Endothelial cell of umbilical vein (primary cell): ENCODE data around the gene BBLN. TPM values are rescaled to one million over a fixed set of nuclear protein-coding genes. Genes with fewer than 3 reads are reported as not detected.

Experiments
- BruUV-seq: library from RNA; stranded (reverse); fragments of 400-500 nt; replicated peaks from 2 replicates; lab custom pipeline; 2021; lab: Mats Ljungman, UMichigan
- CTCF ChIA-PET: fragments of 300-600, 350-600 bp; sonication (Branson Sonifier 250); formaldehyde crosslinking; loops from one replicate; lab custom pipeline; 2021; ENCODE audit warnings: antibody characterized with exemption, inconsistent platforms; lab: Charles Lee
- POLR2A ChIA-PET: fragments of 300-600, 350-600 bp; sonication (Branson Sonifier 250); formaldehyde crosslinking; loops from one replicate; lab custom pipeline; 2021; ENCODE audit warnings: antibody characterized with exemption, inconsistent platforms; lab: Charles Lee
- DNase-seq: peaks from one replicate; pipeline ENCODE4 v3.0.0-alpha.2; 2011; ENCODE audit warnings: low read depth, low spot score
- FAIRE-seq: peaks from 2 replicates; lab custom pipeline; 2011; peaks lifted over from hg19 to GRCh38; lab: Jason Lieb, UNC
- H2AFZ ChIP-seq: 2 replicates; pipeline ENCODE4 v1.6.0; 2012; ENCODE audit warnings: low read depth, low read length, control low read depth, inconsistent platforms
- H3K27ac ChIP-seq: 2 replicates; pipeline ENCODE4 v1.5.1; 2011; ENCODE audit warnings: low read depth, mild to moderate bottlenecking, control low read depth, low read length, moderate library complexity; ENCODE audit not compliant: insufficient read depth
- H3K27me3 ChIP-seq, 2 experiments: 2 replicates each; pipeline versions ENCODE4 v1.6.0 to v1.6.1; 2011; ENCODE audit warnings: low read length in 2 of 2, mixed read lengths in 1 of 2; ENCODE audit not compliant: control insufficient read depth in 2 of 2, insufficient read depth in 2 of 2
- H3K36me3 ChIP-seq, 2 experiments: 2 replicates in 1 of 2; 3 replicates in 1 of 2; pipeline ENCODE4 v1.5.1; 2011; ENCODE audit warnings: low read length in 2 of 2, mild to moderate bottlenecking in 1 of 2, moderate library complexity in 1 of 2; ENCODE audit not compliant: control insufficient read depth in 2 of 2, insufficient read depth in 2 of 2; ENCODE audit errors: extremely low read depth in 1 of 2
- H3K4me1 ChIP-seq: 3 replicates; pipeline ENCODE4 v1.5.1; 2011; ENCODE audit warnings: mild to moderate bottlenecking, low read length; ENCODE audit not compliant: control insufficient read depth, insufficient read depth; ENCODE audit errors: extremely low read depth
- H3K4me2 ChIP-seq: 2 replicates; pipeline ENCODE4 v1.6.1; 2011; ENCODE audit warnings: low read length, control low read depth, mixed read lengths; ENCODE audit not compliant: insufficient read depth
- H3K4me3 ChIP-seq, 3 experiments: fragments of 200-600 bp in 1 of 3; sonication (generic), shearing (Covaris generic) in 1 of 3; replicated peaks in 1 of 3; 2 replicates each; pipeline ENCODE4 v1.5.1; 2011 to 2016; ENCODE audit warnings: control low read depth in 3 of 3, low read length in 3 of 3, mild to moderate bottlenecking in 2 of 3, inconsistent platforms in 1 of 3, low read depth in 1 of 3, moderate library complexity in 1 of 3; ENCODE audit not compliant: insufficient read depth in 1 of 3
- H3K79me2 ChIP-seq: 2 replicates; pipeline ENCODE4 v1.6.0; 2012; ENCODE audit warnings: low read length, inconsistent platforms; ENCODE audit not compliant: control insufficient read depth, insufficient read depth
- H3K9ac ChIP-seq: replicated peaks from 2 replicates; pipeline ENCODE3; 2011; ENCODE audit warnings: low read length, control low read depth; ENCODE audit not compliant: insufficient read depth; ENCODE audit errors: extremely low read depth
- H3K9me1 ChIP-seq: replicated peaks from 3 replicates; pipeline ENCODE4 v1.6.0; 2011; ENCODE audit warnings: mild to moderate bottlenecking, low read length; ENCODE audit not compliant: control insufficient read depth, insufficient read depth; ENCODE audit errors: extremely low read depth
- H3K9me3 ChIP-seq: replicated peaks from 2 replicates; pipeline ENCODE4 v1.5.1; 2012; ENCODE audit warnings: low read length, inconsistent platforms; ENCODE audit not compliant: control insufficient read depth, insufficient read depth
- H4K20me1 ChIP-seq: replicated peaks from 2 replicates; pipeline ENCODE3; 2011; ENCODE audit warnings: mild to moderate bottlenecking, low read length; ENCODE audit not compliant: control insufficient read depth, insufficient read depth; ENCODE audit errors: extremely low read depth
- CTCF ChIP-seq, 2 donors: IDR thresholded peaks; 1 replicate in 1 of 2; 2 replicates in 1 of 2; pipeline ENCODE4 v1.5.1; 2011; ENCODE audit warnings: low read length in 2 of 2, mild to moderate bottlenecking in 2 of 2, moderate library complexity in 2 of 2, control low read depth in 1 of 2, inconsistent platforms in 1 of 2, low read depth in 1 of 2; ENCODE audit not compliant: insufficient read depth in 1 of 2; ENCODE audit errors: extremely low read depth in 1 of 2
- EZH2 ChIP-seq: IDR thresholded peaks from 2 replicates; pipeline ENCODE4 v1.6.1; 2012; ENCODE audit warnings: borderline replicate concordance, low read depth, mild to moderate bottlenecking, moderate library complexity, low read length, inconsistent platforms; ENCODE audit not compliant: severe bottlenecking
- FOS ChIP-seq: IDR thresholded peaks from 2 replicates; pipeline ENCODE4 v1.6.1; 2011; ENCODE audit warnings: mild to moderate bottlenecking, low read length, moderate library complexity, borderline replicate concordance; ENCODE audit not compliant: insufficient read depth
- GATA2 ChIP-seq: IDR thresholded peaks from 2 replicates; pipeline ENCODE4 v1.7.0; 2011; ENCODE audit warnings: low read depth, mild to moderate bottlenecking, moderate library complexity, mixed read lengths, low read length; ENCODE audit not compliant: insufficient read length, insufficient read depth
- JUN ChIP-seq: IDR thresholded peaks from 2 replicates; pipeline ENCODE4 v1.6.1; 2011; ENCODE audit warnings: borderline replicate concordance, low read depth; ENCODE audit not compliant: insufficient read length, insufficient read depth
- MAX ChIP-seq: IDR thresholded peaks from 2 replicates; pipeline ENCODE4 v1.6.1; 2011; ENCODE audit not compliant: insufficient read depth, insufficient read length
- MYC ChIP-seq: IDR thresholded peaks from one replicate; pipeline ENCODE4 v1.6.1; 2011; ENCODE audit warnings: mild to moderate bottlenecking, low read depth, low read length
- POLR2A ChIP-seq: IDR thresholded peaks from 2 replicates; pipeline ENCODE4 v1.6.1; 2012; ENCODE audit warnings: low read depth, mild to moderate bottlenecking, control low read depth, low read length
- POLR2AphosphoS5 ChIP-seq: IDR thresholded peaks from 2 replicates; pipeline ENCODE4 v1.6.1; 2012; ENCODE audit warnings: low read depth, mild to moderate bottlenecking, control low read depth, low read length, moderate library complexity; ENCODE audit not compliant: insufficient read depth
- dilution Hi-C: fragments of 300-500 bp; cut with MboI; formaldehyde crosslinking; loops from one replicate; pipeline ENCODE4 v1.15.0; 2019; ENCODE audit warnings: low sequenced_read_pairs; ENCODE audit not compliant: extremely low pct_ligation_motif_present
- intact Hi-C: fragments of 100-400 bp; cut with micrococcal nuclease; formaldehyde crosslinking; loops from one replicate; pipeline ENCODE4 v1.10.0; 2022
- polyA plus RNA-seq, 4 experiments: library from polyadenylated mRNA; depleted of rRNA in 3 of 4; stranded (reverse) in 3 of 4; unstranded in 1 of 4; fragments of >200 nt; gene quantifications; 2 replicates each; pipeline versions ENCODE4 v1.2.1 to v1.2.3, GENCODE V29; 2011 to 2012; ENCODE audit warnings: missing spikeins in 1 of 4
- total RNA-seq: library from RNA; stranded (reverse); gene quantifications from 2 replicates; pipeline ENCODE4 v1.2.3, GENCODE V29; 2021

The BBLN gene
- total and polyA plus RNA-seq, 2 donors (not counting 3 experiments of a cell fraction or from before 2014, with no cell fraction given) = 51.0 to 124 TPM

DNA sequence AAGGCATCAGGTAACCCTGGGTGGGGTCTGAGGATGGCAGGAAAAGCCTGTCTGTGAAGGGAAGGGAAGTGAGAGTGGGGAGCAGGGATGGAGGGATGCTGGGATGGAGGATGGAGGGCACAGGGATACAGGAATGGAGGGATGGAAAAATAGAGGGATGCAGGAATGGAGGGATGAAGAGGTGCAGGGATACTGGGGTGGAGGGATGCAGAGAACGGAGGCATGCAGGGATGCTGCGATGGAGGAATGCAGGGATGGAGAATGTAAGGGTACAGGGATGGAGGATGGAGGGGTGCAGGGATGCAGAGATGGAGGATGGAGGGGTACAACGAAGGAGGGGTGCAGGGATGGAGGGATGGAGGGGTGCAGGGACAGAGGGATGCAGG is 41.6 kb upstream of the BBLN start:
- Histone ChIP-seq H2AFZ (no peak overlapping the region), H3K4me2 (no peak overlapping the region), H3K79me2 (no peaks in the 10 kb centered on the region), H3K9me1 (no peaks in the 10 kb centered on the region), H3K27me3 (no peaks in the 10 kb centered on the region), H3K36me3 (peaks cover 0 to 10% of the 10 kb centered on the region in 2 experiments), H3K4me1 (no peaks in the 10 kb centered on the region), H4K20me1 (no peaks in the 10 kb centered on the region), H3K9ac (no peak overlapping the region), H3K9me3 (no peaks in the 10 kb centered on the region), H3K4me3 (no peak overlapping the region), H3K27ac (no peak overlapping the region)
- FAIRE-seq (no peak), DNase-seq (no peak)
- TF ChIP-seq FOS (no peak), POLR2A (no peak), GATA2 (no peak), EZH2 (no peak), MYC (no peak), POLR2AphosphoS5 (no peak), JUN (no peak), MAX (no peak), CTCF (IDR thresholded peaks at IDR 0.05; ENCODE audit: extremely low read depth in 1 of 2, insufficient read depth in 1 of 2, low read depth in 1 of 2, low read length in 2 of 2) (no peak)
- CTCF ChIA-PET = interaction anchor here (0.7 to 3.7 kb wide), 28 partner anchors 10 to 186 kb away, joined by 3 to 56 read pairs (median 7); partner anchors contain the start of genes NAIF1, PTGES2 and SLC25A25
- POLR2A ChIA-PET = no interaction called here
- dilution Hi-C loops (no loop called here), intact Hi-C loops (no loop called here)
- no TSS peak for BruUV-seq
